HEK293 (cell line): ENCODE results near the gene NEMP1.

Experiments used
- CTCF ChIA-PET: fragments of 350-600 bp; formaldehyde crosslinking; extraction: SDS; loops from one replicate; lab custom pipeline; 2021; ENCODE audit warnings: antibody characterized with exemption; lab: Yijun Ruan, JAX
- POLR2A ChIA-PET: fragments of 300-600 bp; formaldehyde crosslinking; extraction: SDS; loops from one replicate; lab custom pipeline; 2020; ENCODE audit warnings: antibody characterized with exemption, inconsistent platforms; lab: Yijun Ruan, JAX
- H3K27ac ChIP-seq: fragments of 200-500 bp; sonication (Bioruptor generic); 2 replicates; pipeline ENCODE4 v1.5.1; 2014; ENCODE audit warnings: low read depth, low read length, control low read depth, inconsistent platforms; ENCODE audit errors: extremely low read depth
- H3K36me3 ChIP-seq, 2 experiments: fragments of 200-500 bp in 1 of 2; sonication (Bioruptor generic) in 1 of 2; 1 replicate in 1 of 2; 2 replicates in 1 of 2; pipeline ENCODE4 v1.5.1; 2014 to 2017; ENCODE audit warnings: inconsistent platforms in 2 of 2, low read length in 2 of 2; ENCODE audit not compliant: control insufficient read depth in 2 of 2, insufficient read depth in 1 of 2
- H3K4me1 ChIP-seq: fragments of 200-500 bp; sonication (Bioruptor generic); 2 replicates; pipeline ENCODE4 v1.5.1; 2014; ENCODE audit warnings: mild to moderate bottlenecking, low read length, inconsistent platforms; ENCODE audit not compliant: control insufficient read depth, insufficient read depth
- H3K4me3 ChIP-seq: 2 replicates; pipeline ENCODE4 v1.5.1; 2011; ENCODE audit warnings: low read depth, mild to moderate bottlenecking, control low read depth, low read length, moderate library complexity
- H3K9me3 ChIP-seq: fragments of 200-500 bp; sonication (Bioruptor generic); 2 replicates; pipeline ENCODE4 v1.5.1; 2014; ENCODE audit warnings: low read depth, low read length, inconsistent platforms; ENCODE audit not compliant: control insufficient read depth, insufficient read depth
- KLF8 ChIP-seq: fragments of 450-650 bp; formaldehyde crosslinking; IDR thresholded peaks from 2 replicates; pipeline ENCODE4 v1.5.1; 2016; ENCODE audit warnings: missing biosample characterization, missing genetic modification characterization
- PRDM2 ChIP-seq: fragments of 450-650 bp; formaldehyde crosslinking; IDR thresholded peaks from 2 replicates; pipeline ENCODE4 v1.5.1; 2016; ENCODE audit warnings: missing biosample characterization, missing genetic modification characterization, borderline replicate concordance
- TCF7L2 ChIP-seq: IDR thresholded peaks from 2 replicates; pipeline ENCODE4 v1.6.1; 2011; ENCODE audit warnings: low read depth, mild to moderate bottlenecking, inconsistent platforms, low read length, moderate library complexity, borderline replicate concordance
- ZBTB6 ChIP-seq: fragments of 450-650 bp; formaldehyde crosslinking; IDR thresholded peaks from 2 replicates; pipeline ENCODE4 v1.5.1; 2017; ENCODE audit warnings: missing biosample characterization, missing genetic modification characterization
- ZFHX2 ChIP-seq: fragments of 450-650 bp; formaldehyde crosslinking; conservative IDR thresholded peaks from 2 replicates; pipeline ENCODE4 v1.5.1; 2016; ENCODE audit warnings: missing biosample characterization, missing genetic modification characterization
- ZFP37 ChIP-seq: fragments of 450-650 bp; formaldehyde crosslinking; IDR thresholded peaks from 2 replicates; pipeline ENCODE4 v1.5.1; 2016; ENCODE audit warnings: missing biosample characterization, missing genetic modification characterization
- ZNF114 ChIP-seq: fragments of 450-650 bp; formaldehyde crosslinking; IDR thresholded peaks from 2 replicates; pipeline ENCODE4 v1.5.0; 2017; ENCODE audit warnings: missing biosample characterization, missing genetic modification characterization
- ZNF132 ChIP-seq: fragments of 450-650 bp; formaldehyde crosslinking; IDR thresholded peaks from 2 replicates; pipeline ENCODE4 v1.5.1; 2017; ENCODE audit warnings: missing biosample characterization, missing genetic modification characterization, borderline replicate concordance
- ZNF148 ChIP-seq: fragments of 450-650 bp; formaldehyde crosslinking; IDR thresholded peaks from 2 replicates; pipeline ENCODE4 v1.5.0; 2017; ENCODE audit warnings: missing biosample characterization, missing genetic modification characterization, borderline replicate concordance
- ZNF23 ChIP-seq: fragments of 450-650 bp; formaldehyde crosslinking; IDR thresholded peaks from 2 replicates; pipeline ENCODE4 v1.5.1; 2016; ENCODE audit warnings: missing biosample characterization, missing genetic modification characterization, borderline replicate concordance
- ZNF391 ChIP-seq: fragments of 450-650 bp; formaldehyde crosslinking; IDR thresholded peaks from 2 replicates; pipeline ENCODE4 v1.5.1; 2016; ENCODE audit warnings: low read depth, missing biosample characterization, missing genetic modification characterization, borderline replicate concordance
- ZNF416 ChIP-seq: fragments of 450-650 bp; formaldehyde crosslinking; IDR thresholded peaks from 2 replicates; pipeline ENCODE4 v1.5.1; 2016; ENCODE audit warnings: missing biosample characterization, missing genetic modification characterization
- ZNF521 ChIP-seq: fragments of 450-650 bp; formaldehyde crosslinking; IDR thresholded peaks from 2 replicates; pipeline ENCODE4 v1.5.1; 2017; ENCODE audit warnings: missing biosample characterization, mild to moderate bottlenecking, missing genetic modification characterization
- ZNF555 ChIP-seq: fragments of 450-650 bp; formaldehyde crosslinking; conservative IDR thresholded peaks from 2 replicates; pipeline ENCODE4 v1.5.1; 2017; ENCODE audit warnings: missing biosample characterization, mild to moderate bottlenecking, missing genetic modification characterization, inconsistent platforms
- ZNF600 ChIP-seq: fragments of 450-650 bp; formaldehyde crosslinking; IDR thresholded peaks from 2 replicates; pipeline ENCODE4 v1.5.1; 2016; ENCODE audit warnings: missing biosample characterization, missing genetic modification characterization
- ZNF670 ChIP-seq: fragments of 450-650 bp; formaldehyde crosslinking; IDR thresholded peaks from 2 replicates; pipeline ENCODE4 v1.5.1; 2016; ENCODE audit warnings: missing biosample characterization, missing genetic modification characterization, low read depth
- ZSCAN23 ChIP-seq: fragments of 450-650 bp; formaldehyde crosslinking; IDR thresholded peaks from 2 replicates; pipeline ENCODE4 v1.5.1; 2016; ENCODE audit warnings: missing biosample characterization, missing genetic modification characterization
- ZSCAN4 ChIP-seq: fragments of 450-650 bp; formaldehyde crosslinking; IDR thresholded peaks from 2 replicates; pipeline ENCODE4 v1.5.1; 2017; ENCODE audit warnings: missing biosample characterization, missing genetic modification characterization

NEMP1 gene

GRCh38 chr12:57094208-57095160 is 15.9 kb upstream of the NEMP1 start:
- Histone ChIP-seq H3K4me3 (no peak overlapping the region), H3K27ac (no peak overlapping the region), H3K9me3 (no peaks in the 10 kb centered on the region), H3K36me3 (peaks cover 0 to 66% of the 10 kb centered on the region in 2 experiments; a peak in 1 of 3 replicates), H3K4me1 (peaks cover 3% of the 10 kb centered on the region; the same call in 1 of the 2 replicates)
- CTCF ChIA-PET = interaction anchor here (0.8 to 6.0 kb wide), 10 partner anchors 15 to 90 kb away, joined by 4 to 48 read pairs (median 13); partner anchors contain the start of genes NEMP1 and STAT6
- TF ChIP-seq ZNF600 (tag by site-specific recombination) = peak; percentile 35; the same call in 1 of the 2 replicates
- no peak for TF ChIP-seq ZNF148
- TF ChIP-seq ZBTB6 (tag by site-specific recombination) = no peak
- TF ChIP-seq ZFHX2 = peak; percentile 49; the same call in 1 of the 2 replicates
- no peak for TF ChIP-seq ZNF521 (tag by site-specific recombination)
- no peak for TF ChIP-seq PRDM2
- TF ChIP-seq ZNF416 (tag by site-specific recombination) = no peak
- no peak for TF ChIP-seq ZSCAN23 (tag by site-specific recombination)
- no peak for TF ChIP-seq TCF7L2
- no peak for TF ChIP-seq ZFP37 (tag by site-specific recombination)
- POLR2A ChIA-PET = interaction anchor here (1.0 to 1.5 kb wide), 3 partner anchors 15 to 25 kb away, joined by 4 read pairs; partner anchors contain the start of genes NEMP1 and STAT6

- Histone ChIP-seq H3K27ac (no peak overlapping the region), H3K9me3 (no peaks in the 10 kb centered on the region), H3K4me3 (no peak overlapping the region), H3K4me1 (peaks cover 3% of the 10 kb centered on the region; the same call in 1 of the 2 replicates), H3K36me3 (peaks cover 0 to 62% of the 10 kb centered on the region in 2 experiments; a peak in 1 of 3 replicates)
- ChIA-PET CTCF (interaction anchor here (0.7 to 3.9 kb wide), 20 partner anchors 8 to 339 kb away, joined by 3 to 48 read pairs (median 6); partner anchors contain the start of genes NEMP1 and STAT6), POLR2A (interaction anchor here (1.0 to 1.5 kb wide), 3 partner anchors 15 to 24 kb away, joined by 4 read pairs; partner anchors contain the start of genes NEMP1 and STAT6)
- no peak for TF ChIP-seq ZNF670 (tag by site-specific recombination)
- no peak for TF ChIP-seq ZSCAN4 (tag by site-specific recombination)
- no peak for TF ChIP-seq KLF8 (tag by site-specific recombination)
- no peak for TF ChIP-seq ZNF114
- no peak for TF ChIP-seq ZNF23 (tag by site-specific recombination)
- no peak for TF ChIP-seq ZNF391 (tag by site-specific recombination)
- TF ChIP-seq ZBTB6 (tag by site-specific recombination) = peak; percentile 82
- TF ChIP-seq ZNF132 = no peak
- no peak for TF ChIP-seq ZNF555 (tag by site-specific recombination)
Observed at GRCh38 chr12:57093415-57094207, 15.0 kb upstream of the NEMP1 start.
